ENCODE data around the gene ZNF319. TPM values are rescaled to one million over a fixed set of nuclear protein-coding genes. Genes with fewer than 3 reads are reported as not detected.

Gene ZNF319
- polyA plus RNA-seq, 3 donors: 1.9 to 11.5 (median 4.7) TPM

DNA sequence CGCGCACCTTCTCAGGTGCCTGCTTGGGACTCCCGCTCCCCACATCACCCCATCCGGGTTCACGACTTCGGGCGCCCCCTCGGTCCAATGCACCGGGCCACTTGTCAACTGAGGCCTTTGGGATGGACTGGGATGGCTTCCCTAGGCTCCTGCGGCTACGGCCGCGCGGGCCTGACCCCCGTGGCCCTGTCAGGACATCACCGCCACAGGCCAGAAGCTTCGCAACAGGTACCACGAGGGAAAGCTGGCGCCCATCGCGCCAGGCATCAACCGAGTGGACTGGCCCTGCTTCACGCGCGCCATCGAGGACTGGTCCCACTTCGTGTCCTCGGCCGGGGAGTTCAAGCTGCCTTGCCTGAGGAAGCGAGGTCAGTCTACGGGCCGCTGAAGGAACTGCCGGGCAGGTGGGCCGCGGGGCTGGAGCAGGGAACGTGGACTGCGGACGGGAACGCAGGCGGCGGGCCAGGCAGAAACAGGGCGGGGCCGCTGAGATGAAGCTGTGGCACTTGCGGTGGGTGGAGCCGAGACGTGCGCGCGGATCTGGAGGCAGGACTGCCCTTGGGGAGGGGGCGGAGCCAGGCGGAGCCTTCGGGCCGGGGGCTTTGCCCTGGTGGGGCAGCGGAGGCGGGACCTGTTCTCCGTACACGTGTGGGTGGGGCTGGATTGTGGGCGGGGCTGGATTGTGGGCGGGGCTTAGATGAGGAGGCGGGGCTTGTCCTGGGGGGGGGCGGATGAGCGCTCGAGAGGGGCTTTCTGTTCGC lies 15.8 kb downstream of the ZNF319 start:
- peaks cover 0 to 25% of the 10 kb centered on the region in 2 donors for H3K27me3 ChIP-seq (ENCODE audit: control insufficient read depth in 2 of 2, insufficient read depth in 2 of 2, low read length in 2 of 2)
- Mint-ChIP-seq H3K36me3 (peaks cover 0 to 2% of the 10 kb centered on the region in 2 donors), H3K27ac (peak overlapping the region in 3 of 7 donors; percentile 13 to 55 (median 30)), H3K4me3 (peak overlapping the region; percentile 84 to 92), H3K9me3 (peaks cover 0 to 19% (median 2%) of the 10 kb centered on the region in 7 donors), H3K27me3 (ENCODE audit: low read depth in 3 of 3) (peaks cover 31 to 37% (median 36%) of the 10 kb centered on the region in 3 donors), H3K4me1 (peaks cover 11% of the 10 kb centered on the region)
- 7% methylated on average over 60 of the region's 64 CpGs for WGBS (ENCODE audit: insufficient coverage)
- TF ChIP-seq, protein P1, sequence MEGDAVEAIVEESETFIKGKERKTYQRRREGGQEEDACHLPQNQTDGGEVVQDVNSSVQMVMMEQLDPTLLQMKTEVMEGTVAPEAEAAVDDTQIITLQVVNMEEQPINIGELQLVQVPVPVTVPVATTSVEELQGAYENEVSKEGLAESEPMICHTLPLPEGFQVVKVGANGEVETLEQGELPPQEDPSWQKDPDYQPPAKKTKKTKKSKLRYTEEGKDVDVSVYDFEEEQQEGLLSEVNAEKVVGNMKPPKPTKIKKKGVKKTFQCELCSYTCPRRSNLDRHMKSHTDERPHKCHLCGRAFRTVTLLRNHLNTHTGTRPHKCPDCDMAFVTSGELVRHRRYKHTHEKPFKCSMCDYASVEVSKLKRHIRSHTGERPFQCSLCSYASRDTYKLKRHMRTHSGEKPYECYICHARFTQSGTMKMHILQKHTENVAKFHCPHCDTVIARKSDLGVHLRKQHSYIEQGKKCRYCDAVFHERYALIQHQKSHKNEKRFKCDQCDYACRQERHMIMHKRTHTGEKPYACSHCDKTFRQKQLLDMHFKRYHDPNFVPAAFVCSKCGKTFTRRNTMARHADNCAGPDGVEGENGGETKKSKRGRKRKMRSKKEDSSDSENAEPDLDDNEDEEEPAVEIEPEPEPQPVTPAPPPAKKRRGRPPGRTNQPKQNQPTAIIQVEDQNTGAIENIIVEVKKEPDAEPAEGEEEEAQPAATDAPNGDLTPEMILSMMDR (IDR thresholded peaks at IDR 0.05): no peak
- peak overlapping the region; percentile 86 for H3K4me2 ChIP-seq (replicated peaks; ENCODE audit: extremely low read depth, low read length, poor library complexity, severe bottlenecking)
- peak overlapping the region; percentile 59 for H3K9ac ChIP-seq (ENCODE audit: insufficient read depth, low read length, poor library complexity, severe bottlenecking)
- no peak overlapping the region for H3K27ac ChIP-seq (ENCODE audit: low read depth in 1 of 2, low read length in 2 of 2)
- no peaks in the 10 kb centered on the region for H3K79me2 ChIP-seq (ENCODE audit: insufficient read depth, low read length)
- no peaks in the 10 kb centered on the region for H3K9me3 ChIP-seq (replicated peaks in 1 of 2; ENCODE audit: control insufficient read depth in 1 of 2, insufficient read depth in 1 of 2, low read length in 2 of 2)
- peak overlapping the region; percentile 20 to 75 (median 37) for H3K4me3 ChIP-seq (replicated peaks in 1 of 3; ENCODE audit: low read depth in 2 of 3, low read length in 3 of 3)
- H2AFZ ChIP-seq (ENCODE audit: insufficient read depth, low read depth, low read length, poor library complexity, severe bottlenecking): peak overlapping the region; percentile 91
- intact Hi-C loops (cut with micrococcal nuclease): loop anchor here in 1 of 2 donors (2.0 kb wide), 1 partner anchor 14 kb away; no protein-coding TSS in a partner anchor
- H4K20me1 ChIP-seq (ENCODE audit: insufficient read depth, low read length): no peaks in the 10 kb centered on the region
- peak; percentile 70 to 84 (median 78) for DNase-seq
- no peaks in the 10 kb centered on the region for H3K36me3 ChIP-seq (replicated peaks in 1 of 2; ENCODE audit: control insufficient read depth in 1 of 2, insufficient read depth in 2 of 2, low read length in 2 of 2)
- H3K4me1 ChIP-seq (ENCODE audit: control insufficient read depth in 1 of 2, insufficient read depth in 2 of 2, low read length in 2 of 2): peaks cover 13 to 15% of the 10 kb centered on the region in 2 donors

DNA sequence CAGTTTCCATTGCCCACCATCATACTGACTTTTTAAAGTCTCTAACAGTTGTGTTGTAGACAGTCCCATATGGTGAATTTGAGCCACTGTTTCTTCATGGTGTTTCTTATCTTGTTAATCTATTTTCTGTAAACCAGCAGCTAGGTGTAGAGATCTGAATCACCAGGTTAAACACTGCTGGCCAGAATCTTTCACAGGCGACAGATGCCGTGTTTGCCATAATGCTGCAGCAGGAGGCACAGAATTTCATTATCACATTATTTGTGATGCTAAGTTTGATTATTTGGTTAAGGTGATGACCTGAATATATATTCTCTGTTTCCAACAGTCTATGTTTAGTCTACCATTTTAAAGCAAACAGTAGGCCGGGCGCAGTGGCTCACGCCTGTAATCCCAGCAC lies 18.1 kb downstream of the ZNF319 start:
- H2AFZ ChIP-seq (ENCODE audit: insufficient read depth, low read depth, low read length, poor library complexity, severe bottlenecking): no peak overlapping the region
- intact Hi-C loops (cut with micrococcal nuclease): no loop called here
- TF ChIP-seq, protein P1 (IDR thresholded peaks at IDR 0.05): no peak
- Mint-ChIP-seq H3K9me3 (peaks cover 0 to 11% (median 0%) of the 10 kb centered on the region in 7 donors), H3K36me3 (peaks cover 0 to 2% of the 10 kb centered on the region in 2 donors), H3K27ac (no peak overlapping the region), H3K4me1 (peaks cover 11% of the 10 kb centered on the region), H3K4me3 (no peak overlapping the region), H3K27me3 (ENCODE audit: low read depth in 3 of 3) (peaks cover 31 to 37% (median 34%) of the 10 kb centered on the region in 3 donors)
- H3K9me3 ChIP-seq (replicated peaks in 1 of 2; ENCODE audit: control insufficient read depth in 1 of 2, insufficient read depth in 1 of 2, low read length in 2 of 2): no peaks in the 10 kb centered on the region
- no peaks in the 10 kb centered on the region for H4K20me1 ChIP-seq (ENCODE audit: insufficient read depth, low read length)
- peaks cover 13 to 15% of the 10 kb centered on the region in 2 donors for H3K4me1 ChIP-seq (ENCODE audit: control insufficient read depth in 1 of 2, insufficient read depth in 2 of 2, low read length in 2 of 2)
- no peaks in the 10 kb centered on the region for H3K79me2 ChIP-seq (ENCODE audit: insufficient read depth, low read length)
- H3K9ac ChIP-seq (ENCODE audit: insufficient read depth, low read length, poor library complexity, severe bottlenecking): no peak overlapping the region
- H3K4me3 ChIP-seq (replicated peaks in 1 of 3; ENCODE audit: low read depth in 2 of 3, low read length in 3 of 3): no peak overlapping the region
- peaks cover 0 to 25% of the 10 kb centered on the region in 2 donors for H3K27me3 ChIP-seq (ENCODE audit: control insufficient read depth in 2 of 2, insufficient read depth in 2 of 2, low read length in 2 of 2)
- no peak overlapping the region for H3K4me2 ChIP-seq (replicated peaks; ENCODE audit: extremely low read depth, low read length, poor library complexity, severe bottlenecking)
- no CpG with 5 or more reads among the region's 5 CpGs for WGBS (ENCODE audit: insufficient coverage)
- no peaks in the 10 kb centered on the region for H3K36me3 ChIP-seq (replicated peaks in 1 of 2; ENCODE audit: control insufficient read depth in 1 of 2, insufficient read depth in 2 of 2, low read length in 2 of 2)
- no peak overlapping the region for H3K27ac ChIP-seq (ENCODE audit: low read depth in 1 of 2, low read length in 2 of 2)
- DNase-seq: no peak

All from CD14-positive monocyte (primary cell).